PC-9 (cell line): Measurements from ENCODE around the gene DACH1. TPM values are rescaled to one million over a fixed set of nuclear protein-coding genes. Genes with fewer than 3 reads are reported as not detected.

Experiments
- BruUV-seq: library from RNA; stranded (reverse); fragments of 400-500 nt; replicated peaks from 2 replicates; lab custom pipeline; 2021; lab: Mats Ljungman, UMichigan
- CTCF ChIA-PET: fragments of 300-600 bp; sonication (Branson Sonifier 250); formaldehyde crosslinking; loops from one replicate; lab custom pipeline; 2022; ENCODE audit warnings: antibody characterized with exemption; lab: Charles Lee
- POLR2A ChIA-PET: fragments of 300-600 bp; sonication (Branson Sonifier 250); formaldehyde crosslinking; loops from one replicate; lab custom pipeline; 2022; ENCODE audit warnings: antibody characterized with exemption; ENCODE audit not compliant: unreplicated experiment; lab: Charles Lee
- DNase-seq, 2 experiments: peaks; one replicate each; pipeline versions ENCODE4 v3.0.0 to v3.0.0-alpha.2; 2015 to 2022; ENCODE audit warnings: mixed read lengths in 1 of 2
- H2AFZ ChIP-seq: fragments of 200-600 bp; sonication (generic); 2 replicates; pipeline ENCODE4 v1.8.1; 2017; ENCODE audit warnings: antibody characterized with exemption
- H3F3A ChIP-seq: fragments of 200-600 bp; sonication (generic); 2 replicates; pipeline ENCODE4 v1.8.1; 2017; ENCODE audit warnings: antibody characterized with exemption, mild to moderate bottlenecking, low read depth; ENCODE audit not compliant: insufficient read depth
- H3K27ac ChIP-seq: fragments of 200-600 bp; sonication (generic); 2 replicates; pipeline ENCODE4 v1.6.1; 2016; ENCODE audit warnings: mixed run types
- H3K27me3 ChIP-seq: fragments of 200-600 bp; sonication (generic); 2 replicates; pipeline ENCODE4 v1.6.1; 2016; ENCODE audit warnings: low read depth, mixed run types; ENCODE audit not compliant: insufficient read depth
- H3K36me3 ChIP-seq: fragments of 200-600 bp; sonication (generic); 2 replicates; pipeline ENCODE4 v1.6.1; 2016; ENCODE audit warnings: low read depth, mixed run types
- H3K4me1 ChIP-seq: fragments of 200-600 bp; sonication (generic); replicated peaks from 2 replicates; pipeline ENCODE4 v1.6.1; 2016; ENCODE audit warnings: mixed run types; ENCODE audit not compliant: insufficient read depth
- H3K4me2 ChIP-seq: fragments of 200-600 bp; sonication (generic); 2 replicates; pipeline ENCODE4 v1.6.1; 2017; ENCODE audit warnings: mixed run types
- H3K4me3 ChIP-seq: fragments of 200-600 bp; sonication (generic); 2 replicates; pipeline ENCODE4 v1.6.1; 2016; ENCODE audit warnings: mixed run types
- H3K79me2 ChIP-seq: fragments of 200-600 bp; sonication (generic); 2 replicates; pipeline ENCODE4 v1.6.1; 2017; ENCODE audit warnings: low read depth, mixed run types
- H3K9me2 ChIP-seq: fragments of 200-600 bp; sonication (generic); 2 replicates; pipeline ENCODE4 v1.8.1; 2017; ENCODE audit warnings: mild to moderate bottlenecking; ENCODE audit not compliant: insufficient read depth
- H3K9me3 ChIP-seq: fragments of 200-600 bp; sonication (generic); 2 replicates; pipeline ENCODE4 v1.8.1; 2016; ENCODE audit warnings: low read depth; ENCODE audit not compliant: insufficient read depth
- H4K20me1 ChIP-seq: fragments of 200-600 bp; sonication (generic); 2 replicates; pipeline ENCODE4 v1.8.1; 2017; ENCODE audit not compliant: insufficient read depth
- CTCF ChIP-seq: fragments of 200-600 bp; sonication (generic); conservative IDR thresholded peaks from 2 replicates; pipeline ENCODE4 v1.6.1; 2017; ENCODE audit warnings: mixed run types, antibody characterized with exemption, mild to moderate bottlenecking, moderate library complexity
- EZH2 ChIP-seq: fragments of 200-600 bp; sonication (generic); IDR thresholded peaks from 2 replicates; pipeline ENCODE4 v1.8.0; 2017; ENCODE audit warnings: antibody characterized with exemption, low read depth
- intact Hi-C: fragments of 100-400 bp; cut with micrococcal nuclease; formaldehyde crosslinking; loops from one replicate; pipeline ENCODE4 v1.10.0; 2022; ENCODE audit not compliant: unreplicated experiment
- total RNA-seq: library from RNA; stranded (reverse); gene quantifications from 2 replicates; pipeline ENCODE4 v1.2.3, GENCODE V29; 2021

The DACH1 gene
- total RNA-seq, 1 experiment from 2014 or later: 1.5 TPM

- Histone ChIP-seq H3K4me2 (no peak overlapping the region), H3K4me1 (no peaks in the 10 kb centered on the region), H3K9me3 (no peaks in the 10 kb centered on the region), H3K4me3 (no peak overlapping the region), H3K27me3 (no peaks in the 10 kb centered on the region), H3K79me2 (no peaks in the 10 kb centered on the region), H3K9me2 (no peaks in the 10 kb centered on the region), H2AFZ (no peak overlapping the region), H3F3A (no peaks in the 10 kb centered on the region), H4K20me1 (no peaks in the 10 kb centered on the region), H3K36me3 (no peaks in the 10 kb centered on the region), H3K27ac (no peak overlapping the region)
- ChIA-PET POLR2A (no interaction called here), CTCF (interaction anchor here (0.7 kb wide), 1 partner anchor 848 kb away, joined by 3 read pairs; no protein-coding TSS in a partner anchor)
- TF ChIP-seq CTCF (no peak), EZH2 (no peak)
- intact Hi-C loops: no loop called here
- BruUV-seq: no TSS peak
- no peak for DNase-seq
Observed at GRCh38 chr13:71632206-71632605, 234.8 kb downstream of the DACH1 start.

- H2AFZ ChIP-seq: no peak overlapping the region
- CTCF ChIA-PET: no interaction called here
Observed at GRCh38 chr13:71629167-71629566, 237.8 kb downstream of the DACH1 start.

GRCh38 chr13:71626421-71627117 is 240.4 kb downstream of the DACH1 start:
- no peak overlapping the region for H3K27ac ChIP-seq
- H3F3A ChIP-seq: no peaks in the 10 kb centered on the region
- no peaks in the 10 kb centered on the region for H3K79me2 ChIP-seq
- H3K27me3 ChIP-seq: no peaks in the 10 kb centered on the region
- no peaks in the 10 kb centered on the region for H3K36me3 ChIP-seq
- H3K9me2 ChIP-seq: no peaks in the 10 kb centered on the region
- H3K9me3 ChIP-seq: no peaks in the 10 kb centered on the region
- intact Hi-C loops: no loop called here
- no peaks in the 10 kb centered on the region for H3K4me1 ChIP-seq
- H2AFZ ChIP-seq: no peak overlapping the region
- no peak for TF ChIP-seq EZH2
- no peak for TF ChIP-seq CTCF
- no peak overlapping the region for H3K4me3 ChIP-seq
- no peak for DNase-seq
- ChIA-PET CTCF (no interaction called here), POLR2A (no interaction called here)
- no peaks in the 10 kb centered on the region; the same call in 1 of the 2 replicates for H4K20me1 ChIP-seq
- BruUV-seq: no TSS peak
- H3K4me2 ChIP-seq: no peak overlapping the region

More at GRCh38 chr13:71629167-71629566, 237.8 kb downstream of the DACH1 start:
- POLR2A ChIA-PET: no interaction called here
- Histone ChIP-seq H4K20me1 (no peaks in the 10 kb centered on the region; the same call in 1 of the 2 replicates), H3K27me3 (no peaks in the 10 kb centered on the region), H3K79me2 (no peaks in the 10 kb centered on the region), H3K36me3 (no peaks in the 10 kb centered on the region), H3K4me1 (no peaks in the 10 kb centered on the region), H3K4me3 (no peak overlapping the region), H3K27ac (no peak overlapping the region), H3K4me2 (no peak overlapping the region), H3K9me2 (no peaks in the 10 kb centered on the region), H3F3A (no peaks in the 10 kb centered on the region), H3K9me3 (no peaks in the 10 kb centered on the region)
- TF ChIP-seq EZH2 (no peak), CTCF (no peak)
- no peak for DNase-seq
- intact Hi-C loops: no loop called here
- no TSS peak for BruUV-seq
